Activated T-helper 1 cell treated with Interleukin-2 at 50 U/mL for 16 hours (primary cell): ENCODE measurements around the gene SMARCAL1.

Experiments
- DNase-seq: peaks from one replicate; pipeline ENCODE4 v3.0.0-alpha.2; 2020; ENCODE audit warnings: low read depth

Gene SMARCAL1

DNA sequence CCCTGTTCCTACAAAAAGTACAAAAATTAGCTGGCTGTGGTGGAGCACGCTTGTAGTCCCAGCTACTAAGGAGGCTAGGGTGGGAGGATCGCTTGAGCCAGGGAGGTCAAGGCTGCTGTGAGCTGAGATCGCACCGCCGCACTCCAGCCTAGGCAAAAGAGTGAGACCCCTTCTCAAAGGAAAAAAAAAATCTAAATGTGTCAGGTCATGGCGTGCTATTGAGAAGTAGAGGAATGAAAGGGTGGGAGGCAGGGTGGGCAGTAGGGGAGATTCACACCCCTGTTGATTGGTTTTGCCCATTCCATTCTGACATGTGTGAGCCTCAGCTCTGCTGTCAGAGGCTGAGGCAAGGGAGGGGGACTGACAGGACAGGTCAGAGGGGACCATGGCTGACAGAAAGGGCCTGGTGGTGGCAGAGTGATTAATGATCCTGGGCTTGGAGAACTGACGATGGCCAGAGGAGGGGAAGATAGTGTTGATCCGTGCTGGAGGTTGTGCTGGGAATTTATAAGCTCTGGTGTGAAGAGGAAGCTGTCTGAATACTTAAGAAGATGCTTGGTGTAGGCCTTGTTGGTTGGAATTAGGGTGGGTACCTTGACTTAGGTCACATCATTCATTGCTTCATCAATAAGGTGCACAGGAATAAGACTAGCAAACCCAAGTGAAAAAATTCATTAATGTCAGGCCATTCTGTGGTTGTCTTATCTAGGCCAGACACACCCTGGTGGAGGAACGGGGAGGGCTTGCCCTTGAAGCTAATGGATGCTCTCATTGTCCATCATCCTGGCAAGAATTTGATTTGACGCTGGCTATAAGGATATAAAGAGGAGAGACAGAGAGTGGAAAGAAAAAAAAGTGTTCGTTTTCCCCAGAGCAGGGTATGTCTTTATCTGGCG, 19.1 kb upstream of the SMARCAL1 start:
- no peak for DNase-seq

DNA sequence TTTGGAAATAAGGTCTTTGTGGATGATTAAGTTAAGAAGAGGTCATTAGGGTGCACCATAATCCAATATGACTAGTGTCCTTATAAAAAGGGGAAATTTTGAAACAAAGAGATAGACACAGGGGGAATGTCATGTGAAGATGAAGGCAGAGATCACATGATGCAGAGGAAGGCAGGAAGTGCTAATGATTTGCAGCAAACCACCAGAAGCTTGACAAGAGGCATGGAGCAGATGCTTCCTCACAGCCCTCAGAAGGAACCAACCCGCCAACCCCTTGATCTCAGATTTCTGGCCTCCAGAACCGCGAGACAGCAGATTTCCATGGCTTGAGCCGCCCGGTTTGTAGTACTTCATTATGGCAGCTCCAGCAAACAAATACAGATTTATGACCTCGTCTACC, 17.4 kb upstream of the SMARCAL1 start:
- DNase-seq: no peak

DNA sequence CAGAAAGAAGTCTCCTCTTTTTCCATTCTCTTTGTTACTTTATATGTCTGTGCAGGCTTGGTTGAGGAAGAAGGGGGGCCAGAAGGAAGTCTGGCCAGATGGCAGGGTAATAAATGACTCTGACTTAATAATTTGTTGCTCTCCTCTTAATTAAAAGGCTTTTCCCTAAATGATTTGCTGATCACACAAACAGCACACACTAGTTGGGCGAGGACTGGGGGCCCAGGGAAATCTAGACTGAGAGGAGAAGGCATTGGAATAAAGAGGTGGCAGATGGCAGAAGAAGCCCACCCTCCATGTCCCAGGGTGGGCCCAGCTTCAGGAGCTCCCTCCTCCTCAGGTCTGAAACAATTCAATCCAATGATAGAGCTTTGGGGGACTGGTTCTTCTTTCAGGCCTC, 12.7 kb upstream of the SMARCAL1 start:
- DNase-seq: no peak

DNA sequence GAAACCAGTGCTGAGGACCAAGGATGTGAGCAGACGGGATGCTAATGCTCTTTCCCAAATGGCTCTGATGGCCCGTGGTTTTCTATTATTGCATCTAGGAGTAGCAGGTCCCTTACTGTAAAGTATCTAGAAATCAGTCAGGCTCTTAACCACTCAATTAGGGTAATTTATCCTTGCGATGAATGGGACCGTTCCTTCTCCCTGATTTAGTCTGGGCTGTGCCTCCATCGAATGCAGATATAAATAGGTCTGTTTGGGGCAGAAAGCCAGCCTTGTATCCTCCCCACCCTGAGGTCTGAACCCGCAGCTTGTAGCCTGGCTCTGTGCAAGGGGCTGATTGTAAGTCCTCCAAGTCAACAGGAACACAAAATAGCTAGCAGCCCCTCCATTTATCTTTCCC, 9.5 kb upstream of the SMARCAL1 start:
- DNase-seq: no peak

DNA sequence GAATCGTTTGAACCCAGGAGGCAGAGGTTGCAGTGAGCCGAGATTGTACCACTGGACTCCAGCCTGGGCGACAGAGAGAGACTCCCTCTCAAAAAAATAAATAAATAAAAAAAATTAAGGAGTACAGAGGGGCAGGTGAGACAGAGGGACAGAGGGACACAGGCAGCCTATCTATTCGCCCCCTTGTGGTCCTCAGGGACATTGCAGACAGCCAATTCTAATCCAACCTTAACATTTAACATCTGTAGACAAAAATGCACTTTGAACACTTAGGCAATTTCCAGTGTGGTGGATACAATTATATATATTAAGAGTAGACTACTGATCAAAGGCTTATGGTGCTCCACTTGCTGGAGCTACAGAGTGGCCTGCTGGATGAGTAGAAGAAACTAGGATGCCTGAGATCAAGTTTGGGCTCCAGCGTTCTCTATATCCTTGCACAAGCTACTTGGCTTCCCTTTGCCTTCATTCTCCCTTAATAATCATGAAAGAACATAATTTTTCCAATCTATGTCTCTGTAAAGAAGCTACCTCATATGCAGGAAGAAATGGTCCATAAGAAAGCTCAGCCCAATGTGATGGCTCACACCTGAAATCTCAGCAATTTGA, 8.2 kb upstream of the SMARCAL1 start:
- DNase-seq: peak; percentile 18

DNA sequence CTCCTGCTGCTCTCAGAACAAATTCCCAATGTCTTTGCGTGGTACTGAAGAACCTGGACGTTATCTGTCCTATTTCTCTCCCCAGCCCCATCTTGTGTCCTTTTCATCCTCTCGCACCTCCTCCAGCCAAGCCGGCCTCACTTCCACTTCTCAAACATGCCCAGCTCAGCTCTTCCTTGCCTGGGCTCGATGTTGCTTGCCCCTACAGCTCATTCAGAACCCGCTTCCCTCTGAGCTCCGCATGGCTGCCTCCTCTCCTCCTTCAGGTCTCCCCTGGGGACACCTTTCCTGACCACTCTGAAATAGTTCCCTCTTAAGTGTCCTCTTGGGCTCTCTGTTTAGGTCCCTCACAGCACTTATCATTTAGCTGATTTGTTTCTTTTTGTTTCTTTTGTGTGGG, 6.7 kb upstream of the SMARCAL1 start:
- no peak for DNase-seq

DNA sequence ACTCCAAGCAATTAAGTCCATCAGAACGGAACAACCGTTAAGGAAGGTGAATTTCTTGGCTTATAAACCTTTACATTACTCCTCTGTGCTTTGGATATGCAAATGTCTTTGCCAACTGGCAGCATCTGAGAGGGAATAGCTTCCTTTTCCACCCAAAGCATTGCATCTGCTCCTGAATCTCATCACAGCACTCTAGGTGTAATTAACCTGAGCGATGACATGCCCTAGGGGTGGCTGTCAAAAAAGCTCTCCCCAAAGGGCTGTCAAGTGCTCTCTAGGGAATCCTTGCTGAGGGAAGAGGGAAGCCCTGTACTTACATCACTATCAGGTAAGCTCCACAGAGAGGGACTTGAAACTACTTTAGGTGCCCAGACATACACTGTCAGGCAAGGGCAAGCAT, 5.5 kb upstream of the SMARCAL1 start:
- DNase-seq: no peak

DNA sequence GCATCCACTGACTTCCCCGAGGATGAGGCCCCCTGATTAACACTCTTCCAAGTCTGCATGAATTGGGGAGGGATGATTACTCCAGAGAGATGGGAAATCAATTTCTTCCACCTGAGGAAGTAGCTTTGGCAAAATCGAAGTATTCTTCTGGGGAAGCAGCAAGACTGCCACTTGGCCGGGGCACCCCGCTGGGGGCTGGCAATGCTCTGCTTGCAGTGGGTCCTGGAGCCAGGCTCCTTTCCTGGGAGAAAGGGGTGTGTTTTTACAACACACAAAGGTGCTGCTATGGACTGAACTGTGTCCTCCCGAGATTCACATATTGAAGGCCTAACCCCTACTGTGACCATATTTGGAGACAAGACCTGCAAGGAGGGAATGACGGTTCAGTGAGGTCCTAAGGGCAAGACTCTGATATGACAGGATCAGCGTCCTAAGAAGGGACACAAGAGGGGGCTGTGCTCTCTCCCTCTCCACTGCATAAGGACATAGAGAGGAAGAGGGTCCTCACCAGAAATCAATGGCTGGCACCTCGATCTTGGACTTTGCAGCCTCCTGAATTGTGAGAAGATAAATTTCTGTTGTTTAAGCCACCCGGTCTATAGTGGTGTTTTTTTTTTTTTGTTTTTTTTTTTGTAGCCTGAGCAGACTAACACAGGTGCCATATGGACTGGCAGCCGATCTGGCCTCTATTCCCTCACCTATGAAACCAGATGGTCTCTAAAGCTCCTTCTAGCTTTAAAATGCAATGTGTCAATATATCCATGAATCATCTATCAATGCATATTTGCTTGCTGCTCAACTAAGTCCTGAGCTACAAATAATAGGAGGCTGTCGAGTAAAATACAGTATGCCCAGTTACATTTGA, 3.6 kb upstream of the SMARCAL1 start:
- no peak for DNase-seq

DNA sequence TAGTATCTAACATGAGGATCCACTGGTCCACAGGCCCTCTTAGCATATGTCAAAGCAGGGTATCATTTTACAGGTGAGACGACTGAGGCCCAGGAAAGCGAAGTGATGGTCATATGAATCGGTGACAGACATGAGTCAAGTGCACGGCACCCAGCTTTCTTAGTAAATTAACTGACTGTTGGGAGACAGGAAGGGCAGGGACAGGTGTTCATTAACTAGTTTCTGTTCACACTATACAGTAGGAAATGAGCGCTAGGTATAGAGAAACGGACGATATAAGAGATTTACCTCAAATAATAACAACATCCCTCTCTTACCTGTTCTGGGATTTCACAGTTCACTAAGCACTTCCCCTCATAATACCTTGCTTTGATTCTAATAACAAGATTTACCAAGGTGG, 1.7 kb upstream of the SMARCAL1 start:
- DNase-seq: no peak

DNA sequence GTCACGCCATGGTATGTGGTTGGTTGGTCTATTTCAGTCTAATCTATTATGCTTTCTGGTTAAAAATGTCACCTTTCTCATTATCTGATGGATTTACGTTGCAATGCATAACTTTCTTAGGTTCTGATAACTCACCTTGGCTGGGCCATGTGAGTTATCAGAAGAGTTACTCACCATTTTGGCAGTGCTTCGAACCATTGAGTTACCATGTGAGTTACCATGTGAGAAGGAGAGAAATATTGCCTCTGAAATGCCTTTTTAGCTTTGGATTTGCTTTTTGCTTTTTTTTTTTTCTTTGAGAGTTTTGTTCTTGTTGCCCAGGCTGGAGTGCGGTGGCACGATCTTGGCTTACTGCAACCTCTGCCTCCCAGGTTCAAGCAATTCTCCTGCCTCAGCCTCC, 1.6 kb downstream of the SMARCAL1 start:
- no peak for DNase-seq

DNA sequence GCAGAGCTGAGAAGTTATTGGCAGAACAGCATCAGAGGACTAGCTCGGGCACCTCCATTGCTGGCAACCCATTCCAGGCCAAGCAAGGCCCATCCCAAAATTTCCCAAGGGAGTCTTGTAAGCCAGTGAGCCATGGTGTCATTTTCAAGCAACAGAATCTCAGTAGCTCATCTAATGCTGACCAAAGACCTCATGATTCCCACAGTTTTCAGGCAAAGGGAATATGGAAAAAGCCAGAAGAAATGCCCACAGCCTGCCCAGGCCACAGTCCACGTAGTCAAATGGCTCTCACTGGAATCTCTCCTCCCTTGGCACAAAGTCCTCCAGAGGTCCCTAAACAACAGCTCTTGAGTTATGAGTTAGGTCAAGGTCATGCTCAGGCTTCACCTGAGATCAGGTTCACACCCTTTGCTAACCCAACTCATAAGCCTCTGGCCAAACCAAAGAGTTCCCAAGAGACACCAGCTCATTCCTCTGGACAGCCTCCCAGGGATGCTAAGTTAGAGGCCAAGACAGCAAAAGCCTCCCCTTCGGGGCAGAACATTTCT, 2.6 kb downstream of the SMARCAL1 start:
- no peak for DNase-seq

DNA sequence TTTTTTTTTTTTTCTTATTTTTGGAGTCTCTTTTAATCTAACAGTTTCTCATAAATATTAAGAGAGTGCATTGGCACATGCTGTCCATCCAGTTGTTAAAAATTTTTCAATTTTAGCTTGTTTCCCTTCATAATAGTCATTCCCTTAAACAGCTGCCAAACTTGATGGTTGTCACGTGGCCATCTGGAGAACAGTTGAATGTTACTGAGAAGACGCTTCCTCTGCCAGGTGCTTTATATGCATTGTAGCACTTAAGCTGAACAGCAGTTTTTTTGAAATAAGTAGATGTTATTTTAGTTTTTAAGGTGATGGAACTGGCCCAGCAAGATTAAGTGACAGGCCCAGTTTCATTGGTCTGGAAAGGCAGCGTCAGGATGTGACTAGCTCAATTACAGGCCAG, 3.3 kb downstream of the SMARCAL1 start:
- DNase-seq: no peak

DNA sequence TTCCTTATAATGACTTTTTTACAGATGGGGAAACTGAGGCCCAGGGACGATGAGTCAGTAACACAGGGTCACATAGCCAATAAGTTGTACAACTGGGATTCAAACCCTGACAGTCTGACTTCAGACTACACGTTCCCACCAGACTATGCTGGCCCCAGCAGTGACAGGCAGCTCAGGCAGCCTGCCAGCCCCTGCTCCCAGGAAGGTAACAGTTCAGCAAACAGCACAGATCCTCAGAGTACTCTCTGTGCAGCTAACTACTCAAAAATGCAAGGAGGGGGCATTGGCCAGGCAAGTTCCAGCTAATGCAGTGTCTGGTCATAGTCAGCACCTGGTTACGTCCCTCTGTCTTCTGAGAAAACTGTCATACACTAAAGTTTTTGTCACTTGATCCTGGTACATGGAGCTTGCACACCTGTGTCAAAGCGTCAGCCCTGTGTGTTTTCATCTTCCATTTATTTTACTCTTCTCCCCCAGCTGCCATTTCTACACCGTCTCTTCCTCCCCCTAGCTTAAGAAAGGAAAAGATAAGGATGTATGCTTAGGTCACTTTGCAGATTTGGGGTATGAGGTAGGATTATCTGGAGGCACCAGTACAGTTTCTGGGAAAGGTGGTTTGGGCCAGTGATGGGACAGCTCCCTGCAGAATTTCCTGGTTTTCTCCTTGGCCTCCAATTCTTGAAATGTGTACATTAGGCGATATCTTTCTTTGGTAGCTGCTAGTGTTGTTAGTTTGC, 4.5 kb downstream of the SMARCAL1 start:
- no peak for DNase-seq

DNA sequence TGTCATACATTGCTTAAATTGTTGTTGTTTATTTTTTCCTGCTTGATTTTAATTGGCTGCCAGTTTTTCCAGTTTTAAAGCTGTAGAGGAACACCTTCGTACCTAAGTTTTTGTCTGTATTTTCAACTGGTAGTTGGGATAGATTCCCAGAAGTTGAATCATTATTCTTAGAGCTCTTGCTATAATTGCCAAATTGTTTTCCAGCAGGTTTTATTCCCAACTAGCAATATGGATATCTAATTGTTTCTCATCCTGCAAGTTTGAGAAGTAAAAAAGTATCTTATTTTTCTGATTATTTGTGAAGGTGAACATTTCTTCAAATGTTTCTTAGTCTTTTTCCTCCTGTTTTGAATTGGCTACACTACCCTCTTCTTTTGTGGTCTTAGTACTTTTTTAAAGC, 6.7 kb downstream of the SMARCAL1 start:
- DNase-seq: no peak

DNA sequence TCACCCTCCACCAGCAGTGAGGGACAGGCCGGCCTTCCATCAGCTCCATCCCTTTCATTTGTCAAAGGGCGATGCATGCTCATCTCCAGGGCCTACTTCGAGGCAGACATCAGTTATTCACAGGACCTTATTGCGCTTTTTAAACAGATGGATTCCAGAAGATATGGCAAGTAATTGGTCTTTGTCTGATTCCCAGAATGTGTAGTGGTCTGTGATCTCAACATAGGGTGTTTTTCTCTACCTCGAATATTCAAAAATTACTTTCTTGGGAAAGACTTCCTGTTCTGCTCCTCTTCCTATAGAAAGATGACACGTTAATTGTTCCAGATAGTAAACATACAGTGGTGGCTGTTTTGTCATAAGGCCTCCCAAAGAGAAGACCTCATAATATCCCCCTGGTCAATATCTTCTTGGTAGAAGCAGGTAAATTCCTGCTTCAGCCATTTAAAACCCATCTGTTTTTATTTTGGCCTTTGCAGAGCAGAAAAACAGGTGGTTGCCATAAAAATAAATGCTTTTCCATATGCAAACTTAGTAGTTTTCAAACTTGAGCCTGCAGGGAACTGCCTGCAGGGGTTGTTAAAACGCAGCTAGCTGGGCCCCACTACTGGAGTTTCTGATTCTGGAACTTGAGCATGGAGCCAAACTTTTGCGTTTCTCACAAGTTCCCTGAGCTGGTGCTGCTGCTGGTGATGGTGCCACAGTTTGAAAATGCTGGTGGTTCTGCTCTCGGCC, 8.2 kb downstream of the SMARCAL1 start:
- DNase-seq: no peak

DNA sequence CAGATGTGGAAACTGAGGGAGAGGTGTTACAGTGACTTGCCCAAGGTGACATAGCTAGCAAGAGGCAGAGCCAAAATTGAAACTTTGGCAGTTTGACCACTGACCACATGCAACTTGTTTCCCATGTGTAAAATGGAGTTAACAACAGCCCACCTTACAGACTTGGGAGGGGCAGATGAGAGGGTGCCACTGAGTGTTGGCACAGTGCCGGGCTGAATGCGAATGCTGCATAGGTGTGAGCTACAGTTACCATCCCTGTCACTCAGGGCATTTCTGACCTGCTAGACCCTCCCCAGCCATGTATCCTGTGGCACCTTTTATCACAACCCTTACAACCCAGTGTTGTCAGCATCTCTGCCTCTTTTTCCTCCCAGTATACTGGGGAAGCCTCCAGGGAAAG, 10.8 kb downstream of the SMARCAL1 start:
- DNase-seq: no peak

DNA sequence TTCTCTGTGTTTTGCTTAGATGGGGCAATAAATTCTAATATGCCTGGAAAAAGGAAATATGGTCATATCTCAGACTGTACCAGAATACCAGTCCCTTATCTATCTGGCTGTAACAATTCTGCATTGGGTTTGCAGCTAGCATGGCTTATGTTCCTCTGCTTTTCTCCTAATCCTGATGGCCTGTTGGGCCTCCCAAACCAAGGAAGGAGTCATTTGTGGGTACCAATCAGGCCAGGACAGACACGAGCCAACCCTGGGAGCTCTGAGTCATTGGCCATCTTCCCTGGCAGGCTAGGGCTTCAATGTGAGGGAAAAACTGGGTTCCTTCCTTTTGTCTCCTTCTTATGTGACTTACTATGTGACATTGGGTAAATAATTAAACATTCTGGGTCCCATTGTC, 12.0 kb downstream of the SMARCAL1 start:
- DNase-seq: no peak

DNA sequence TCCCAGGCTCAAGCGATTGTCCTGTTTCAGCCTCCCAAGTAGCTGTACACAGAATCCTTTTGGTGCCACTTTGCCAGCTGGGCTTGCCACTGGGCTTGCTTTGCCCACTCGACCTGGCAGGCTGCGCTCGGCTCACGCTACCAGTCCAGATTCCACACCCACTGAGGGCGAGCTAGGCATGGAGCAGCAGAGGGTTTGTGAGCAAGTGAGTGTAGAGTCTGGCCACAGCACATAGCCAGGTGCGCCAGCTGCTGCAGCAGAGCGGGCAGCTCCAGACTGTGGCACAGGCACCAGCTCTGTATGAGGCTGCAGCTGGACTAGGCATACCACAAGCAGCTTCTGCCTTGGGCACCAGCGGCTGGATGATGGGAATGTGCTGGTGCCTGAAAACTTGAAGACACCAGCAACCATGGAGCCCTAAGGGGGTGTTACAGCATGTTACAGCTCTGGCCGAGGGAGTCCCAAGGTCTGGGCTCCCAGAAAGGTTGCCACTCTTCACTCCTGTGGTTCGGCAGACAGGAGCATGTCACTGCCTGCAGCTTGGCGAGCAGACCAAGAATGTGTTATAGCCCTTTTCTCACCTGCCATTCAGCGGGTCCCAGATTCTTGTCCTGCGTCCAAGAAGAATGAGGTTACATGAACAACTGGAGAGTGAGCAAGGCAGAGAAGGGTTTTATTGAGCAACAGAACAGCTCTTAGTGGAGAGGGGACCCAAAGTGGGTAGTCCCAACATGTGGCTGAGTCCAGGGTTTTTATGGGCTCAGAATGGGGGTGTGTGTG, 12.9 kb downstream of the SMARCAL1 start:
- no peak for DNase-seq

DNA sequence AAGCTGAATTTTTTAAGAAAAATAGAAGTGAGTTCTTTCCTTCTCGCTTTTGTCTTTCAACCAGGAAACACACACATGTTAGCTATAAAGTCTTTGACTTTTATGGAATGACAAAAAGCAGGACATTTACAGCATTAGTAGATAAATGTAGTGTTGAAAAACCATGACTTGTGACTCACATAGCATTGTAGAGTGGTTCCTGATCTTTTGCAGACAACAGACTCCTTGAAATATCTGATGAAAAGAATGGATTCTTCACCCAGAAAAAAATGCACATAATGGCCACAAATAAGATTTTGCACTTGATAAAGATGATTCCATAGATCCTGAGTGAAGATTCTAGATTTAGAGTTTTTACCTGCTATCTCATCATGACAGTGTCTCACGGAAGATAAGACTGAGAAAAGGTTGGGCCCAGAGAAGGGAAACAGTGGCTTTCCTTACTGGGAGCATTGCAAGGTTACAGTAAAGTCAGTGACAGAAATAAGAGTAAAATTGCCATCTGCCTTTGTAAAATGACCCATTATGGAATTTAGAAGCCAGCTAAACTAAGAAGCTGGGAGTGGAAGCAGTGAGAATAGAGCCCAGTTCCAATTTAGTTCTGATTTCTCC, 14.0 kb downstream of the SMARCAL1 start:
- DNase-seq: no peak

DNA sequence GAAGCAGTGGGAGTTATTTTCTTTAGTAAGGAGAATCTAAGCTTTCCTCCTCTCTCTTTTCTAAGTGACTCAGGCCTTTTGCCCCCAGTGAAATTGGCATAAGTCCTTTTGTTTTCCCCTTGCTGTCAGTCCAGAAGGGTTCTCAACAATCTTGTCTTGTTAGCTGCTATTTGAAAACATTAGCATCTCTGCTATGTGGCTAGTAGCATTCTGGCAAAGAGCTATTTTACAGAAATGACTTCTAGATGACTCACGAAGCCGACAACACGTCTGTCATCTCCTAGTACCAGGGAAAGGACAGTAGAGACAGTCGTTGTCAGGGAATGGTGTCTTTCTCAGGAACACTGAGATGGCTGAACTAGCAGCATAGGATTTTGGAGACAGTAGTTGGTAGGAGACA, 14.7 kb downstream of the SMARCAL1 start:
- DNase-seq: no peak
